ENCODE measurements around the gene PIP5K1B. TPM values are rescaled to one million over a fixed set of nuclear protein-coding genes. Genes with fewer than 3 reads are reported as not detected.

PIP5K1B gene
- total RNA-seq, 1 experiment from 2014 or later = 10.3 TPM

DNA sequence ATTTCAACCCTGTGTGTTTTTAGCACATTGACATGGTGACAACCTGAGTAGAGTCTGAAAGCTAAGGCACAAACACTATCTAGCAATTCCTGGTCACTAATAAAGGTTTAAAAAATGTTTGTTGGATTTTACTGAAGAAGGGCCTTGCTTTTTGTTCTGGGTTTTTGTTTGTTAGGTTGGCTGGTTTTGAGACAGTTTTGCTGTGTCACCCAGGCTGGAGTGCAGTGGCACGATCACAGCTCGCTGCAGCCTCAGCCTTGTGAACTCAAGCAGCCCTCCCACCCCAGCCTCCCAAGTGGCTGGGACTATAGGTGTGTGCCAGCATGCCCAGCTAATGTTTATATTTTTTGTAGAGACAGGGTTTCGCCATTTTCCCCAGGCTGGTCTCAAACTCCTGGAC, 269.9 kb downstream of the PIP5K1B start:
- BruUV-seq (replicated peaks) = no TSS peak
- POLR2A ChIA-PET = no interaction called here
- intact Hi-C loops (cut with micrococcal nuclease; ENCODE audit: unreplicated experiment) = no loop called here
- TF ChIP-seq, protein P1, sequence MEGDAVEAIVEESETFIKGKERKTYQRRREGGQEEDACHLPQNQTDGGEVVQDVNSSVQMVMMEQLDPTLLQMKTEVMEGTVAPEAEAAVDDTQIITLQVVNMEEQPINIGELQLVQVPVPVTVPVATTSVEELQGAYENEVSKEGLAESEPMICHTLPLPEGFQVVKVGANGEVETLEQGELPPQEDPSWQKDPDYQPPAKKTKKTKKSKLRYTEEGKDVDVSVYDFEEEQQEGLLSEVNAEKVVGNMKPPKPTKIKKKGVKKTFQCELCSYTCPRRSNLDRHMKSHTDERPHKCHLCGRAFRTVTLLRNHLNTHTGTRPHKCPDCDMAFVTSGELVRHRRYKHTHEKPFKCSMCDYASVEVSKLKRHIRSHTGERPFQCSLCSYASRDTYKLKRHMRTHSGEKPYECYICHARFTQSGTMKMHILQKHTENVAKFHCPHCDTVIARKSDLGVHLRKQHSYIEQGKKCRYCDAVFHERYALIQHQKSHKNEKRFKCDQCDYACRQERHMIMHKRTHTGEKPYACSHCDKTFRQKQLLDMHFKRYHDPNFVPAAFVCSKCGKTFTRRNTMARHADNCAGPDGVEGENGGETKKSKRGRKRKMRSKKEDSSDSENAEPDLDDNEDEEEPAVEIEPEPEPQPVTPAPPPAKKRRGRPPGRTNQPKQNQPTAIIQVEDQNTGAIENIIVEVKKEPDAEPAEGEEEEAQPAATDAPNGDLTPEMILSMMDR (IDR thresholded peaks at IDR 0.05; ENCODE audit: insufficient read depth in 1 of 2, low read depth in 1 of 2, low read length in 1 of 2, severe bottlenecking in 1 of 2, unreplicated experiment in 1 of 2) = no peak
- Mint-ChIP-seq H3K27ac (ENCODE audit: unreplicated experiment) (no peak overlapping the region), H3K36me3 (ENCODE audit: insufficient read depth, unreplicated experiment) (no peaks in the 10 kb centered on the region), H3K4me3 (ENCODE audit: unreplicated experiment) (no peak overlapping the region), H3K9me3 (ENCODE audit: unreplicated experiment) (no peaks in the 10 kb centered on the region), H3K4me1 (ENCODE audit: low read depth, unreplicated experiment) (no peaks in the 10 kb centered on the region), H3K27me3 (ENCODE audit: insufficient read depth, unreplicated experiment) (no peaks in the 10 kb centered on the region)
- Histone ChIP-seq H3K9me3 (no peaks in the 10 kb centered on the region), H3K4me3 (ENCODE audit: low read depth, low read length) (no peak overlapping the region), H3K27me3 (replicated peaks; ENCODE audit: control insufficient read depth, insufficient read depth, low read length) (no peaks in the 10 kb centered on the region), H3K36me3 (ENCODE audit: control insufficient read depth, insufficient read depth, low read length) (no peaks in the 10 kb centered on the region), H3K4me1 (no peaks in the 10 kb centered on the region)
- CTCF ChIA-PET = no interaction called here
- no peak for DNase-seq

- H3K4me3 Mint-ChIP-seq (ENCODE audit: unreplicated experiment) = no peak overlapping the region
- Histone ChIP-seq H3K27me3 (replicated peaks; ENCODE audit: control insufficient read depth, insufficient read depth, low read length) (no peaks in the 10 kb centered on the region), H3K4me3 (ENCODE audit: low read depth, low read length) (no peak overlapping the region), H3K9me3 (no peaks in the 10 kb centered on the region), H3K36me3 (ENCODE audit: control insufficient read depth, insufficient read depth, low read length) (no peaks in the 10 kb centered on the region), H3K4me1 (no peaks in the 10 kb centered on the region)
- ChIA-PET POLR2A (no interaction called here), CTCF (no interaction called here)
- H3K27ac Mint-ChIP-seq (ENCODE audit: unreplicated experiment) = no peak overlapping the region
- no peaks in the 10 kb centered on the region for H3K9me3 Mint-ChIP-seq (ENCODE audit: unreplicated experiment)
- H3K4me1 Mint-ChIP-seq (ENCODE audit: low read depth, unreplicated experiment) = no peaks in the 10 kb centered on the region
- DNase-seq = no peak
- H3K27me3 Mint-ChIP-seq (ENCODE audit: insufficient read depth, unreplicated experiment) = no peaks in the 10 kb centered on the region
- BruUV-seq (replicated peaks) = no TSS peak
- H3K36me3 Mint-ChIP-seq (ENCODE audit: insufficient read depth, unreplicated experiment) = no peaks in the 10 kb centered on the region
- intact Hi-C loops (cut with micrococcal nuclease; ENCODE audit: unreplicated experiment) = no loop called here
- TF ChIP-seq, protein P1 (IDR thresholded peaks at IDR 0.05; ENCODE audit: insufficient read depth in 1 of 2, low read depth in 1 of 2, low read length in 1 of 2, severe bottlenecking in 1 of 2, unreplicated experiment in 1 of 2) = no peak
Measured at GRCh38 chr9:68975365-68976043, 270.5 kb downstream of the PIP5K1B start.

DNA sequence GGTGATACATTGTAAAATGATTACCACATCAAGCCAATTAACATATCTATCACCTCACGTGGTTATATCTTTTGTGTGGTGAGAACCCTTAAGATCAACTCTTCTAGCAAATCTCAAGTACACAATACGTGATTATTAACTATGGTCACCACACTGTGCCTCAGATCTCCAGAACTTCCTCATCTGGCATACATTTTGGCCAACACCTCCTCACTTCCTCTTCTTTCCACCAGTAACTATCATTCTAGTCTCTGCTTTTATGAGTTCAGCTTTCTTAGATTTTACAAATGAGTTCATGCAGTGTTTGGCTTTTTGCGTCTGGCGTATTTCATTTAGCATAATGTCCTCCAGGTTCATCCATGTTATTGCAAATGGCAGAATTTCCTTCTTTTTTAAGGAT, 273.0 kb downstream of the PIP5K1B start:
- TF ChIP-seq, protein P1 (IDR thresholded peaks at IDR 0.05; ENCODE audit: insufficient read depth in 1 of 2, low read depth in 1 of 2, low read length in 1 of 2, severe bottlenecking in 1 of 2, unreplicated experiment in 1 of 2) = no peak
- H3K36me3 ChIP-seq (ENCODE audit: control insufficient read depth, insufficient read depth, low read length) = no peaks in the 10 kb centered on the region
- POLR2A ChIA-PET = no interaction called here
- intact Hi-C loops (cut with micrococcal nuclease; ENCODE audit: unreplicated experiment) = no loop called here
- DNase-seq = no peak
- CTCF ChIA-PET = no interaction called here
- no peaks in the 10 kb centered on the region for H3K27me3 Mint-ChIP-seq (ENCODE audit: insufficient read depth, unreplicated experiment)
- no peaks in the 10 kb centered on the region for H3K27me3 ChIP-seq (replicated peaks; ENCODE audit: control insufficient read depth, insufficient read depth, low read length)
- H3K4me1 Mint-ChIP-seq (ENCODE audit: low read depth, unreplicated experiment) = no peaks in the 10 kb centered on the region
- H3K4me3 Mint-ChIP-seq (ENCODE audit: unreplicated experiment) = no peak overlapping the region
- no TSS peak for BruUV-seq (replicated peaks)
- H3K9me3 Mint-ChIP-seq (ENCODE audit: unreplicated experiment) = no peaks in the 10 kb centered on the region
- H3K27ac Mint-ChIP-seq (ENCODE audit: unreplicated experiment) = no peak overlapping the region
- H3K4me1 ChIP-seq = no peaks in the 10 kb centered on the region
- no peak overlapping the region for H3K4me3 ChIP-seq (ENCODE audit: low read depth, low read length)
- H3K9me3 ChIP-seq = no peaks in the 10 kb centered on the region
- H3K36me3 Mint-ChIP-seq (ENCODE audit: insufficient read depth, unreplicated experiment) = no peaks in the 10 kb centered on the region

Data from Caco-2 (cell line).